SK-MEL-5 (cell line): ENCODE measurements around the gene CAMK2G. TPM values are rescaled to one million over a fixed set of nuclear protein-coding genes. Genes with fewer than 3 reads are reported as not detected.

ENCODE experiments used
- DNase-seq: peaks from one replicate; pipeline ENCODE4 v3.0.0-alpha.2; 2016; ENCODE audit warnings: low read depth, low spot score
- in situ Hi-C: cut with HindIII; loops from 2 replicates; pipeline ENCODE4 v1.10.0; 2016; ENCODE audit warnings: low sequenced_read_pairs, high pct_unique_total_duplicates, low pct_unique_long_range_greater_than_20kb
- total RNA-seq: library from RNA; depleted of rRNA; stranded (reverse); fragments of >200 nt; shearing (Covaris generic); gene quantifications from 2 replicates; pipeline ENCODE4 v1.2.3, GENCODE V29; 2014

The CAMK2G gene
- total RNA-seq, 1 experiment from 2014 or later, result 8.9 TPM

DNA sequence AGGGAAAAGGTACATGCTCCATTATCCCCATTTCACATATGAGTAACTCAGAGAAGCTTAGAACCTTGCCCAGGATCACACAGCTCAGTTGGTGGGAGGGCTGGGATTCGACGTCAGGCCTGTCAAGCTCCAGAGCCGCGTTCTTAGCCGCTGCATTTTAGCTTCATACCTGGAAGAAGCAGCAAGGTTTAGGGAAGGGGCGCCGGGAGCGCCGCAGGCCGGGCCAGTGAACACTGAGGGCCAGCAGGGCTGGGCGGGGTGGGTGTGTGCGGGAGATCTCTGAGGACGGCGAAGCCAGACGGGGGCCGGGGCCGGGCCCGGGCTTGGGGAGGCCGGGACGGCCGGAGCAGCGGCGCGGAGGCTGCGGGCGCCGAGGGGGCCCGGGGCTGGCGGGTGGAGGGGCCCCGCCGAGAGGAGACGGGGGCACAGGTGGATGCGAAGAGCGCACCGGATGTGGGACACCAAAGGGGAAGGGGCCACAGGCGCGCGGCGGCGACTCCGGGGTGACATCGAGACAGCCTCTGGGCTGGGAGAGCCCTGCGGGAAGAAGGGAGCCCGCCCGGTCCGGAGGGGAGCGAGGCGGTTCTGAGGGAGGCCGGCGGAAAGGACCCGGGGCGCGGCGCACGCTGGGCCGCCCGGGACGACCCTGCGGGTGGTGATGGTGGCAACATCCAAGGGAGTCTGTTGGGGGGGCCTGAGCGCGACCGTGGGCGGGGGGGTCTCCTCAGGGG is 63.5 kb downstream of the CAMK2G start:
- DNase-seq, result no peak
- in situ Hi-C loops, result no loop called here

DNA sequence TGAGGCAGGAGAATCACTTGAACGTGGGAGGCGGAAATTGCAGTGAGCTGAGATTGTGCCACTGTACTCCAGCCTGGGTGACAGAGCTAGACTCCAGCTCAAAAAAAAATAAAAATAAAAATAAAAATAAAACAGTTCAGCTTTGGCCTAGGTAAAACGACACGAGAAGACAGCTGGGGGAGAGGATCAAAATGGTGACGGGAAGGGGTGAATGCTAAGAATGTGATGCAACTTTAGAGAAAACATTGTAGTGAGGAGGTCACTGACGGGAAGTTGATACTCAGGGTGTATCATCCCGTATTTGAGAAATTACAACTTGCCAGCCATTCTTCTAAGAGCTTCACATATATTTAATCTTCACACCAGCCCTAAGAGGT is 64.0 kb downstream of the CAMK2G start:
- DNase-seq, result no peak
- in situ Hi-C loops, result no loop called here

DNA sequence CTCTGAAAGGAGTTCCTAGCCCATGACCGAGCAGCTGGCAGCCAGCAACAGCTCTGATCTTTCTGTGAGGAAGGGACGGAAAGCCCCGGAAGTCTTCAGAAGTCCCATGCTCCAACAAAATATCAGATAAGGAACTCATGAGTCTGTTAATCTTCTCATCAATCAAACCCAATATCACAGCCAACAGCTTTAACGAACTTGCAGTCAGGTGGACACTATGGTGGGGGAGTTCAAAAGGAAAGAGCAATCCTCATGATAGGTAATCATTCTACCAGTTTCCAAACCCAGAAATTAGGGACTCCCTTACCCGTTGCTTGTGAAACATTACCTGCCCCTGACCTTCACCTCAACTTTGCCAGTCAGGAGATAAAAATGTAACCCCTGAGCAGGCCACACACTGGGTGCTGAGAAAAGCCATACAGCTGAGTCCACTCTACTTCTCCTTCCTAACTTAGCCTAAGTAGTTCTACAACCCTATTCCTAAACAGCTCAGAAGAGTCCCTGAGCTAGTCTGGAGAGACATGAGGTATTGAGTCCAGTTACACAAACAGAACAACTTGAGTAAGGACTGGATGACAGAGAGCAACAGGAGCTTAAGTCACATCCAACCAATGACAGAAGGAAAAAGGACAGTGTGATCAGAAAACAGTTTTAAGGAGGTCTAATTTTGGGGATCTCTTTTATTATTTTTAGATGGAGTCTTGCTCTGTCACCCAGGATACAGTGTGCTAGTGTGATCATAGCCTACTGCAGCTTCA is 65.1 kb downstream of the CAMK2G start:
- in situ Hi-C loops, result no loop called here
- DNase-seq, result no peak

DNA sequence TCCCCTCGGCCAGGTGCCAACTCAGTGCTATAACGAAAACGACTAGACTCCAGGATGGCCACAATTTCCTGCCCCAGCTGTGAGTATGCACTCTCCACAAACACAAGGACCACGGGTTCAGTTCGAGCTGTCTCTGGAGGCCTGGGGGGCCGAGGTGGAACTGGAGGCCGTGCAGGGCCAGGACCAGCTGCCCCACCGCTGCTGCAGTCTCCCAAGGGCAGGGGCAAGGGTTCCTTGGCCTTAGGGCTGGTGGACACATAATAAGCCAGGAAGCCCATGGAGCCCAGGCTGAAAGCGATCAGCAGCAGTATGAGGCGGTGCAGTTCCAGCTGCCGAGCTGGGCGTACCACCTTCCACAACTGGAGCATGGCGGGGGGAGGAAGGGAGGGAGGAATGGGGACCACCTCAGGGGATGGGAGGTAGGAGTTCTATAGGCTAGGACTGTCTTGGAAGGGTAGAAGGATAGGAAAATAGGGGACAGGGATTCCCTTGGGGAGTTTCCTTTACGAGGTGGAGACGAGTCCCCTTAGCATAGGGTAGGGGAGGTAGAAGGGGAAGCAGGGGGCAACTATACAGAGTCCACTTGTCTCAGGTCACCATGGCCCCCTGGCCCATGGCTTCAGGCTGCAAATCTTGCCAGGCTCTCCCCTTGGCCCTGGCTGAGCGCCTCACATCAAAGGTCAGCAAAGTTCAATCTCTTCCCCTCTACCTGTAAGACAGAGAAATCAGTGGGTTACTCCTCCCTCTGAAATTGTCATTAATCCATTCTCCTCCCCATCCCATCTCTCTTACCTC is 66.1 kb downstream of the CAMK2G start:
- in situ Hi-C loops, result no loop called here
- DNase-seq, result no peak

DNA sequence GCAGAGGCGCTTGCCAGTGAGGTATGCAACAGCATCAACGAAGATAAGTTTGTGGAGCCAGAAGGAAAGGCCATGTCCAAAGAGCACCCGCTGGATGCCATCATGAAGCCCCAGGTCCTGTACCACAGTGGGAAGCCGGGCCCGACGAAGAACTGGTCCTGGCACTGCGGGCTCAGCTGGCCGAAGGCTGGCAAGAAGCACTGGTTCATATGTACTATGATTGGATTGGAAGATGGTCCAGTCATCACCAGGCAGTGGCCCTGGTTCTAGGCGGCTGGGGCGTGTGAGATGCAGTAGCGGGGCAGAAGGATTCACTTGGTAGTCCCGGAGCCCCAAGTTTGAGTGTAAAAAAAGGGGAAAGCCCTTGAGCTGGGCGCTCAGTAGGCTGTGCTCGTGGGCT is 66.9 kb downstream of the CAMK2G start:
- in situ Hi-C loops, result no loop called here
- DNase-seq, result no peak

DNA sequence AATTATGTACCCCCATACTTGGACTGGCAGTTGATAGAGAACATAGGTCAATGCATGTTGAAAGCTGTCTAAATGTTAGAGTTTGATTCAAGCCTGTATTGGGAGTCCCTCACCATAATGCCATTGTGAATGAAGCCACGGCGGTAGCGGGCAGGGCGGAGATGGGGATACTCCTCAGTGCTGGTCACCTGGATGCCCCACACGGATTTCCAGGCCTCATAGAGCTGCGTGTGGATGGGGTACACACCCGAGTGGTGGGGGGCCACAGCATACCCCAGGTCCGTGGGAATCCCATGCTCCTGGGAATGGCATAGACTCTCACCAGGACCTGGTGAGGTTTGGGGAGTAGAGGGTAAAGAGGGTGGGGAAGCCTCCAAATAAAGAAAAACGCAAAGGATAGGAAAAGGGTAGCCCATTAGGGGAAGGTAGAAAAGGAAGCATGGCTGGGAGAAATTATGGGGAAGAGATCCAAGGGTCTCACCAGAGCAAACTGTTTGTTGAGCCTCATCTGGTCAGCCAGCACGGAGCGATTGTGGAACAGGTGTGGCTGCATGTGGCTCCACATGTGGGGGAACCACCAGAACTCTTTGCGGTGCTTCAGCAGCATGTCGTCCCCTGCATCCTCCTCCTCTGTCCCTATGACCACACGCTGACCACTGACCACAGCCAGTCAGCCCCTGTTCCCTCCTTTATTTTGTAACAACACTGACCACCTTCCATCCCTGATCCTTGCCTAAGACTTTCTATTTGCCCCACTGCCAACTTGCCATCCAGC is 68.0 kb downstream of the CAMK2G start:
- DNase-seq, result no peak
- in situ Hi-C loops, result no loop called here

DNA sequence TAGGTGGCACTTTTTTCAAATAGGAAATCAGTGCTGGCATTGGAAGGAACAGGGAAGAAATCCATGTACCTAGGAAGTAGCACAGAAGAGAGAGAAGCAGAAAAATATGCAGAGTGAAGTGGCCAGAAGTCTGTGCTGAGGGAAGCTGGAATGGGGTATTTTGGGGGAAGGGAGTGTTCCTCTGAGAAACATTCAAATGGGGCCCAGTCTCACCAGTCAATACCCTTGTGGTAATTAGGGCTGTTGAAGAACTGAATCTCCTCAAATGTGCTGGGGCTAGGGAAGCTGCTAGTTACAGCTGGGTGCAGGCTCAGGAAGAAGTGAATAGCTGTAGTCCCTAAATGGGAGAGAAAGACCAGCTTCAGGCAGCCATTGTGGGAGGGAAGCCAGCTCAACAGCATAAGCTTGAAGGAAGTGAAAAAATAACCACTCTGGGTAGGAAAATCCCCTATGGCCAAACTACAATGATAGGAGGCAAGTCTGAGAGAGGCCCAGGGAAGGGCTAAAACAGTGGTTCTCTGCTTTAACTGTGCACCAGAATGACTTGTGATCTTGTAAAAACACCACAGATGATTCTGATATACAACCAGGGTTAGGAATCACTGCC is 70.6 kb downstream of the CAMK2G start:
- in situ Hi-C loops, result no loop called here
- no peak for DNase-seq

DNA sequence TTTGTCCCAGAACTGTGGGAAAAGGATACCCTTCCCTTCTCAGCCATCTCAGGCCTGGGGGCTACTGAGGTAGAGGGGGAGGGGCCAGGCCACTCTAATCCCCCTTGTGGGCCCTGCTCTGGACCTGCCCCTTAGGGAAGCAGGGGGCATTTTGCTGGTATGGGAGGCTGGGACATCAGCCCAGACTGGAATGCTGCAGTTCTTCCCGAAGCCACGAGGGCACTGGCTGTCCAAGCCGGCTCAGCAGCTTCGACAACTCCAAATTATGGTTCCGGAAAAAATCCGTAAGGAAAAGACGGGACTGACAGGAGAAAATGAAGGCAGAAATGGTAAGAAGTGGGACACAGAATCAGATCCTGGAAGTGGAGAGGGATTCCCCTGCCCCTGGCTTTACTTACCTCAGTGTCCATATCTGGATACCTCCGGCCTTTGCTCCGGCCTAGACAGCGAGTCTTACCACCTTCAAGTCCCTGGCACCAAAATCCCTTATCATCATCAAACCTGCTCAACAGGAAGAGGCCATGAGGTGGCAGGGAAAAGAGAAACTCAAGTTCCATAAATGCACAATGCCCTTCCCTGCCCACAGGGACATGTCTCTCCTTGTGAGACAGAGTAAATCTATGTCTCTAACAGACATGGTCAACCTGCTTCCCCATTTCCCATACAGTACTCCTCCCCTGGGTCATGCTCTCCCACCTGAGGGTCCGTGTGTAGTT is 71.9 kb downstream of the CAMK2G start:
- no peak for DNase-seq
- in situ Hi-C loops, result no loop called here

DNA sequence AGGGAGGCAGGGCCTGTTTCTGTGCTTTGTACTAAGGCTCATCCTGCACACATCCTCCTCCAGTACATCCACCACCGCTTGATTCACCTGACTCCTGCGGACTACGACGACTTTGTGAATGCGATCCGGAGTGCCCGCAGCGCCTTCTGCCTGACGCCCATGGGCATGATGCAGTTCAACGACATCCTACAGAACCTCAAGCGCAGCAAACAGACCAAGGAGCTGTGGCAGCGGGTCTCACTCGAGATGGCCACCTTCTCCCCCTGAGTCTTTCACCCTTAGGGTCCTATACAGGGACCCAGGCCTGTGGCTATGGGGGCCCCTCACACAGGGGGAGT is 73.1 kb downstream of the CAMK2G start:
- DNase-seq, result no peak
- in situ Hi-C loops, result no loop called here

DNA sequence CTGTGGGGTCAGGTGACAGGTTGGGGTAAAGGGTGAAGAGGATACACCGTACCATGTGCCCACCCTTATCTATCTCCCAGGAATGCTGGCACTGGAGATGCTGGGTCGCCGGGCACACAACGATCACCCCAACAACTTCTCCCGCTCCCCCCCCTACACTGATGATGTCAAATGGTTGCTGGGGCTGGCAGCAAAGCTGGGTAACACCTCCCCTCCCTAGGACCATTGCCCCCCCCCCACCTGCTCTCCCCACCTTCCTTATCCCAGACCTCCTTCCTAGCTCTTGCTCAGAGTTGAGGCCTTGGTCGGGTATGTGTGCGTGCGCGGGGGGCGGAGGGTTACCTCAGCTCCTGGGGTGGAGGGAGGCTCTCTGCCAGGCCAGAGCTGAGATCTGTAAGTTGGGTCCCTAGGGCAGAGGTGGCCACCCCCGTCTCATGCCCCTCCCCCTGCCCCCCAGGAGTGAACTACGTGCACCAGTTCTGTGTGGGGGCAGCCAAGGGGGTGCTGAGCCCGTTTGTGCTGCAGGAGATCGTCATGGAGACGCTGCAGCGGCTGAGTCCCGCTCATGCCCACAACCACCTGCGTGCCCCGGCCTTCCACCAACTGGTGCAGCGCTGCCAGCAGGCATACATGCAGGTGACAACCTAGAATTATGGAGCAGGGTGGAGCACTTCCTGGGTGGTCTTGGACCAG is 73.6 kb downstream of the CAMK2G start:
- in situ Hi-C loops, result no loop called here
- DNase-seq, result no peak

DNA sequence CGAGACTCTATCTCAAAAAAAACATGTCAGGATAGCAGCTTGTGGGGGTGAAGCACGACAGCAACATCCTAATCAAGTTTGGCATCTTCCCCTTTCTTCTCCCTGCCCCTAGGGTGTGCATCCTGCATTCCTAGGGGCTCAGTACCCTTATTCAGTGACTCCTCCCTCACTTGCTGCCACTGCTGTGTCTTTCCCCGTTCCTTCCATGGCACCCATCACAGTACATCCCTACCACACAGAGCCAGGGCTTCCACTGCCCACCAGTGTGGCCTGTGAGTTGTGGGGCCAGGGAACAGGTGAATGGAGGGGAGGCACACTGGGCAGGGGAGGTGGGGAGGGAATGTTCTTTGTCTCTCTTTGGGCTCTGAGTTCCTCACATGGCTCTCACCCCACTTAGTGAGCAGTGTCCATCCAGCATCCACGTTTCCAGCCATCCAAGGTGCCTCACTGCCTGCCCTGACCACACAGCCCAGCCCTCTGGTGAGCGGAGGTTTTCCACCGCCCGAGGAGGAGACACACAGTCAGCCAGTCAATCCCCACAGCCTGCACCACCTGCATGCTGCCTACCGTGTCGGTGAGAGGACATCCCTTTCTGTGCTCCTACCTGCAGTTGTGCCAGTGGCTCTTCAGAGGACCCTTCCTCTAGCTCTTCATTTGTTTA is 74.3 kb downstream of the CAMK2G start:
- in situ Hi-C loops, result no loop called here
- no peak for DNase-seq

DNA sequence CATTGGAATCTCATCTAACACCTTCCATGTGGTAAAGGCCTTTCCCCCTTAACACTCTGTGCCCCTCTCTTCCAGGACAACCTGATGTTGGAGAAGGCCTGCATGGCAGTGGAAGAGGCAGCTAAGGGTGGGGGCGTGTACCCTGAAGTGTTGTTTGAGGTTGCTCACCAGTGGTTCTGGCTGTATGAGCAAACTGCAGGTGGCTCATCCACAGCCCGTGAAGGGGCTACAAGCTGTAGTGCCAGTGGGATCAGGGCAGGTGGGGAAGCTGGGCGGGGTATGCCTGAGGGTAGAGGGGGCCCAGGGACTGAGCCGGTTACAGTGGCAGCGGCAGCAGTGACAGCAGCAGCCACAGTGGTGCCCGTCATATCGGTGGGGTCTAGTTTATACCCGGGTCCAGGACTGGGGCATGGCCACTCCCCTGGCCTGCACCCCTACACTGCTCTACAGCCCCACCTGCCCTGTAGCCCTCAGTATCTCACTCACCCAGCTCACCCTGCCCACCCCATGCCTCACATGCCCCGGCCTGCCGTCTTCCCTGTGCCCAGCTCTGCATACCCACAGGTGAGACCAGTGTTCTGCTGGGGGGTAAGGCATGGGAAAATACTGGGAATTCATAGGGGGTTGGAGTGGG is 75.3 kb downstream of the CAMK2G start:
- no peak for DNase-seq
- in situ Hi-C loops, result no loop called here

DNA sequence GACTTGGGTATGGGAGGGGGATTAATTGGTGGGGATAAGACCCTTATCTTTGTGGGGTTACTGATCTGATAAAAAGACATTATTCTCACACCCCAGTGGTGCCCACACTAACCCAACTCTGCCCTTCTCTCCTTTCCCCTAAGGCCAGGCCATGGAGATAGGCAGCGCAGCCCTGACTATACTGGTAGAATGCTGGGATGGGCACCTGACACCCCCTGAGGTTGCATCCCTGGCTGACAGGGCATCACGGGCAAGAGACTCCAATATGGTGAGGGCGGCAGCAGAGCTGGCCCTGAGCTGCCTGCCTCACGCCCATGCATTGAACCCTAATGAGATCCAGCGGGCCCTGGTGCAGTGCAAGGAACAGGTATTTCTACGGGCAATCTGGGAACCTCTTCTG is 76.3 kb downstream of the CAMK2G start:
- in situ Hi-C loops, result no loop called here
- DNase-seq, result no peak

DNA sequence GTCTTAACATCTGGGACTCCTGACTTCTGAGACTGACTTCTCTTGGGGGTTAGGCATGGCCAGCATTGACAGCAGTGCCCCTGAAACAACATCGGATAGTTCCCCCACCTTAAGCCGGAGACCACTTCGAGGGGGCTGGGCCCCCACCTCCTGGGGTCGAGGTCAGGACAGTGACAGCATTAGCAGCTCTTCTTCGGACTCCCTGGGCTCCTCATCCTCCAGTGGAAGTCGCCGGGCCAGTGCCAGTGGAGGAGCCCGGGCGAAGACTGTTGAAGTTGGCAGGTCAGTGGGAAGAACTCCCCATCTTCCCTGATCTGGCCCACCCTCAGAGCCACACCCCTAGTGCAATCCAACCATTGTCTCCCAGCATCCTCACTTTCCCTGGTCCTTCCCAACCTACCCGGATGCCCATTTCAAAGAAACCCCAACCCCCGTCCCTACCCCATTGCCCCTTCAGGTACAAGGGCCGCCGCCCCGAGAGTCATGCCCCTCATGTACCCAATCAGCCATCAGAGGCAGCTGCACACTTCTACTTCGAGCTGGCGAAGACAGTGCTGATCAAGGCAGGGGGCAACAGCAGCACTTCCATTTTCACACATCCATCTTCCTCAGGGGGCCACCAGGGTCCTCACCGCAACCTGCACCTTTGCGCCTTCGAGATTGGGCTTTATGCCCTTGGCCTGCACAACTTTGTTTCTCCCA is 76.9 kb downstream of the CAMK2G start:
- DNase-seq, result no peak
- in situ Hi-C loops, result no loop called here

DNA sequence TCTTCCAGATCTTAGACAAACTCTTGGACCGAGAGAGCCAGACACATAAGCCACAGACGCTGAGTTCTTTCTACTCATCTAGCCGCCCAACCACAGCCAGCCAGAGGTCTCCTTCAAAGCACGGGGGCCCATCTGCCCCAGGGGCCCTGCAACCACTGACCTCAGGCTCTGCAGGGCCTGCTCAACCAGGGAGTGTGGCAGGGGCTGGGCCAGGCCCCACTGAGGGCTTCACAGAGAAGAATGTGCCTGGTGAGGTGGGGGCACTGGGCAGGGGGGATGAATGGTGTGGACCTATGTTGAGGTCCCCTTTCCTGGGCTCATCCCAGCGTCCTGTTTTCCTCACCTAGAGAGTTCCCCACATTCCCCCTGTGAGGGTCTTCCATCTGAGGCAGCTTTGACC is 77.6 kb downstream of the CAMK2G start:
- in situ Hi-C loops, result no loop called here

More for the DNA sequence above, 77.6 kb downstream of the CAMK2G start:
- DNase-seq, result no peak
